Ishikawa (cell line): Measurements from ENCODE around the gene CENPV.

Experiments
- CEBPB ChIP-seq: IDR thresholded peaks from 2 replicates; pipeline ENCODE4 v1.6.1; 2012
- CREB1 ChIP-seq: IDR thresholded peaks from 2 replicates; pipeline ENCODE4 v1.6.1; 2012; ENCODE audit warnings: low read depth
- EGR1 ChIP-seq: IDR thresholded peaks from 2 replicates; pipeline ENCODE4 v1.6.1; 2012
- EP300 ChIP-seq: IDR thresholded peaks from 2 replicates; pipeline ENCODE4 v1.6.1; 2012; ENCODE audit warnings: borderline replicate concordance
- FOXM1 ChIP-seq: IDR thresholded peaks from 2 replicates; pipeline ENCODE4 v1.6.1; 2012; ENCODE audit warnings: low read depth, borderline replicate concordance
- MAX ChIP-seq: IDR thresholded peaks from 2 replicates; pipeline ENCODE4 v1.6.1; 2012
- NFIC ChIP-seq: IDR thresholded peaks from 2 replicates; pipeline ENCODE4 v1.6.1; 2012
- RAD21 ChIP-seq: IDR thresholded peaks from 2 replicates; pipeline ENCODE4 v1.6.1; 2012; ENCODE audit warnings: low read depth
- REST ChIP-seq: IDR thresholded peaks from 2 replicates; pipeline ENCODE4 v1.6.1; 2012; ENCODE audit warnings: low read depth, mild to moderate bottlenecking
- TAF1 ChIP-seq: IDR thresholded peaks from 2 replicates; pipeline ENCODE4 v1.6.1; 2012; ENCODE audit warnings: low read depth, mild to moderate bottlenecking
- TCF12 ChIP-seq: IDR thresholded peaks from 2 replicates; pipeline ENCODE4 v1.6.1; 2012; ENCODE audit warnings: low read depth
- TEAD4 ChIP-seq: IDR thresholded peaks from 2 replicates; pipeline ENCODE4 v1.6.1; 2012
- USF1 ChIP-seq: IDR thresholded peaks from 2 replicates; pipeline ENCODE4 v1.6.1; 2012
- YY1 ChIP-seq: IDR thresholded peaks from 2 replicates; pipeline ENCODE4 v1.6.1; 2012; ENCODE audit warnings: low read depth
- ZBTB7A ChIP-seq: IDR thresholded peaks from 2 replicates; pipeline ENCODE4 v1.6.1; 2012; ENCODE audit warnings: low read depth

The CENPV gene

GRCh38 chr17:16314859-16315258 is 38.4 kb downstream of the CENPV start:
- TF ChIP-seq MAX: no peak

DNA sequence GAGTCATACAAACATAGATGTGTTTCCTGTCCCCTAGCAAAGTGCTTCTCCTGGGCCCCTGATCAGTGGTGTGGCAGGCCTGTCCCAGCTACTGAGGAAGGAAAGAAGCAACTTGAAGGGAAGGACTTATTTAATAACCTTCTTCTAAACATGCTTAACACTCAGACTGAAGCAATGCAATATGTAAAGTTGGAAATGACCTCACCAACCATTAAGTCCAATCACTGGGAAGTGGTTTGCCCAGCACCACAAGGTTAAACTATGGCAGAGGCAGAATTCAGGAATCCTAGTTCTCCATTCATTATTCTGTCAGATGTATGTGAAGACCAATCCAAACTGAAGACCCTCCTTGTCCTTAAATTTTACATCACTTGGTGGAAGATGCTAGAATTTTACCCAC is 39.1 kb downstream of the CENPV start:
- TF ChIP-seq ZBTB7A (no peak), YY1 (no peak), USF1 (no peak), TEAD4 (no peak), CREB1 (no peak), EGR1 (no peak)

DNA sequence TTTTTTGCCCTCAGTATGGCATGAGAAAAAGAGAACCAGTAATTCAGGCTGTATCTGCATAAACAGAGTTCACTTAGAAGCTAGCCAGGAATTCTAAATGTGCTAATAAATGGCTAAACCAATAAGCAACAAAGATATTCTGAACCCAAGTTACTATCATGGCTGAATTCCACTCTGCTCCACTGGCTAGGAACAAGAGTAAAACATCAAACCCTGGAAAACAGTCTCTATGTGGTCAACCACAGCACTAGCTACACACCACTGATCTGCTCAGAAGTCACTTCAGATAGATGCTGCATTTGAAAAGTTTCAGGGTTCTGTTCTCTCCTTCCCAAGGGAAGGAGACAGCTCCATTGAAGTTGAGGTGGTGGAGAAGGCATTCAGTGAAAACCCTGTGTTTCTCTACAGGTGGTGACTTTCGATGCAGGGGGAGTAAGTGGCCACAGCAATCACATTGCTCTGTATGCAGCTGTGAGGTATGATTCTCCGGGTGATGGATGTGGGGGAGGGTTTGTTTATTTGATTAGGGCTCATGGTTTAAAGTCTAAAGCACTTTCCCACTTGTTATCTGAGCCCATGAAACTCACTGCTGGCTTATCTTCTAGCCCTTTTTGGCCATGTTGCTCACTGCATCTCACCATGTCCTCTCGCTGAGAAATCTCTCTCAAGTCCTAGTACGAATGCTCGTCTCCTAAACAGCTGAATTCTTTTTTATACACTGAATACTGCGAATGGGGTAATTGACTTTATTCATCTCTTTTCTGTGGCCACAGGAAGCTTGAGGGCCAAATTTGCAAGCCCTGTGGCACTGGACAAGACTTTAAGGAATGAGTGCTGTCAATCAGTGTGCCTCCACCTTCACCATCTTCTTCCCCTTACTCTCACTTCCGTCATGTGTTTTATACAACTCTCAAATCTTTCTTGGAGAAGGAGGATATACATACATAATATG is 39.9 kb downstream of the CENPV start:
- TF ChIP-seq ZBTB7A: no peak
- no peak for TF ChIP-seq USF1
- no peak for TF ChIP-seq YY1
- no peak for TF ChIP-seq FOXM1
- TF ChIP-seq TEAD4: no peak
- no peak for TF ChIP-seq TAF1
- no peak for TF ChIP-seq RAD21
- TF ChIP-seq MAX: no peak
- TF ChIP-seq CEBPB: no peak
- TF ChIP-seq EGR1: no peak

DNA sequence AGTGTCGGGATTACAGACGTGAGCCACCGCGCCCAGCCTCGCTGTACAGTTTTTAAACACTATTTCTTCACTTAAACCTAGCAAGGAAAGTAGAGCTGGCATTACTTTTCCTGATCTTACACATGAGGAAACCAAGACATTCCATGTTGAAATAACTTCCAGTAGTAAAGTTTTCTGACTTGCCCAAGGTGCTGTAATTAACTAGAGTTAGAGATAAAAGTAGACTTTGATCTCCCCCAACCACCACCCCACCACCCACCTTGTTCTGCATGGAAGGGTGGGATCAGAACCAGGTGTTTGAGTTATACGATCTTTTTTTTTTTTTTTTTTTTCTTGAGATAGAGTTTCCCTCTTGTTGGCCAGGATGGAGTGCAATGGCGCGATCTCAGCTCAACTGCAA is 47.1 kb downstream of the CENPV start:
- no peak for TF ChIP-seq ZBTB7A
- TF ChIP-seq TCF12: no peak
- no peak for TF ChIP-seq REST
- TF ChIP-seq EP300: no peak
- no peak for TF ChIP-seq USF1
- no peak for TF ChIP-seq MAX
- TF ChIP-seq RAD21: no peak
- TF ChIP-seq TEAD4: no peak
- no peak for TF ChIP-seq NFIC
- no peak for TF ChIP-seq CEBPB
- TF ChIP-seq EGR1: no peak

DNA sequence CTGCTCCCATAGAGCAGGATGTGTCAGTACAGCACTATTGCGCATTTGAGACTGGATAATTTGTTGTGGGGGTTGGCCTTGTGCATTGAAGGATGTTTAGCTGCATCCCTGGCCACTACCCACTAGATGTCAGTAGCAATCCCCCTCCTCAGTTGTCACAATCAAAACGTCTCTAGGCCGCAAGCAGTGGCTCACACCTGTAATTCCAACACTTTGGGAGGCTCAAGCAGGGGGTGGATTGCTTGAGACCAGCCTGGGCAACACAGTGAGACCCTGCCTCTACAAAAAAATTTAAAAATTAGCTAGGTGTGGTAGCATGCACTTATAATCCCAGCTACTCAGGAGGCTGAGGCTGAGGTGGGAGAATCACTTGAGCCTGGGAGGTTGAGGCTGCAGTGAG is 48.4 kb downstream of the CENPV start:
- TF ChIP-seq RAD21 (peak; percentile 15; the same call in 1 of the 2 replicates), USF1 (no peak), TCF12 (no peak), YY1 (no peak), CREB1 (no peak)

- TF ChIP-seq EGR1 (no peak), REST (no peak), TAF1 (no peak), CEBPB (no peak), TCF12 (no peak), USF1 (no peak), EP300 (no peak), ZBTB7A (no peak), MAX (no peak)
Observed at GRCh38 chr17:16302856-16303255, 50.4 kb downstream of the CENPV start.
